ENCODE results near the gene GRID1.

DNA sequence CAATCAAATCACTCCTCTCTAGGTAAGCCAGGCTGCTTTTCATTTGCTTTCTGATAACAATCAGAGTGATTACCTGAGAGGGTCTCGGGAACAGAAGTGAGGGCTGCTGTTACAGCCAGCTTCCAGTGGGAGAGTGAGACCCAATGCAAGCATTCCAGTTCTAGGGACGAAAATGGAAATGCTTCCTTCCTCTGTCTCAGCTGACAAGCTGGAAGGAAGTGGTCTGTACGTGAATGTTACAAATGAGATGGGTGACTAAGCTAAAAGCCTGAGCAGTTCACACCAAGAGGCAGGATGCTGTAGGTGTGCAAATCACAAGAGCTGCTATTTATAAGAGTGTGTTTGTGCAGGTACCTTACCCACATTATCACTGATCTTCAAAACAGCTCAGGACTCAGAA, 772.4 kb downstream of the GRID1 start:
- TF ChIP-seq, protein P1, sequence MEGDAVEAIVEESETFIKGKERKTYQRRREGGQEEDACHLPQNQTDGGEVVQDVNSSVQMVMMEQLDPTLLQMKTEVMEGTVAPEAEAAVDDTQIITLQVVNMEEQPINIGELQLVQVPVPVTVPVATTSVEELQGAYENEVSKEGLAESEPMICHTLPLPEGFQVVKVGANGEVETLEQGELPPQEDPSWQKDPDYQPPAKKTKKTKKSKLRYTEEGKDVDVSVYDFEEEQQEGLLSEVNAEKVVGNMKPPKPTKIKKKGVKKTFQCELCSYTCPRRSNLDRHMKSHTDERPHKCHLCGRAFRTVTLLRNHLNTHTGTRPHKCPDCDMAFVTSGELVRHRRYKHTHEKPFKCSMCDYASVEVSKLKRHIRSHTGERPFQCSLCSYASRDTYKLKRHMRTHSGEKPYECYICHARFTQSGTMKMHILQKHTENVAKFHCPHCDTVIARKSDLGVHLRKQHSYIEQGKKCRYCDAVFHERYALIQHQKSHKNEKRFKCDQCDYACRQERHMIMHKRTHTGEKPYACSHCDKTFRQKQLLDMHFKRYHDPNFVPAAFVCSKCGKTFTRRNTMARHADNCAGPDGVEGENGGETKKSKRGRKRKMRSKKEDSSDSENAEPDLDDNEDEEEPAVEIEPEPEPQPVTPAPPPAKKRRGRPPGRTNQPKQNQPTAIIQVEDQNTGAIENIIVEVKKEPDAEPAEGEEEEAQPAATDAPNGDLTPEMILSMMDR (conservative IDR thresholded peaks at IDR 0.05) = no peak
- TF ChIP-seq EZH2 (IDR thresholded peaks at IDR 0.05; ENCODE audit: low read depth) = no peak
